K562 treated with DMSO at 1 percent for 12 hours (cell line): ENCODE results near the gene AGTRAP. TPM values are rescaled to one million over a fixed set of nuclear protein-coding genes. Genes with fewer than 3 reads are reported as not detected.

Experiments
- total RNA-seq: library from RNA; unstranded; fragments of 300-600 nt; gene quantifications from 2 replicates; pipeline ENCODE4 v1.2.3, GENCODE V29; 2022; ENCODE audit not compliant: insufficient read depth

Gene AGTRAP
- 136 and 148 TPM in 2 replicates for total RNA-seq

GRCh38 chr1:11735854-11736745 lies at the start of gene AGTRAP:
AGTRAP (plus strand) TSS chr1:11736136; CDS start chr1:11736209, 73 bp downstream.

GRCh38 chr1:11691302-11691914 lies 44.5 kb upstream of the AGTRAP start, which contains the start of gene DRAXIN:
DRAXIN (plus strand) TSS chr1:11691710; CDS start chr1:11706259, 14,549 bp downstream.

GRCh38 chr1:11761988-11762406 lies 26.1 kb downstream of the AGTRAP start, which contains the start of gene C1orf167:
C1orf167 (plus strand) TSS chr1:11762193; CDS start chr1:11764401, 2,208 bp downstream.

Other genes starting within 250 kb of the AGTRAP start
- gene FBXO2, start 81.7 kb upstream of the AGTRAP start, total RNA-seq, result 3.5 and 3.7 TPM in 2 replicates
- gene FBXO44, start 81.3 kb upstream of the AGTRAP start, total RNA-seq, result 15.0 and 15.5 TPM in 2 replicates
- 37.0 and 40.5 TPM in 2 replicates for gene FBXO6, start 71.9 kb upstream of the AGTRAP start, total RNA-seq
- 250 and 265 TPM in 2 replicates for gene MAD2L2, start 55.0 kb upstream of the AGTRAP start, total RNA-seq
- not detected in 2 replicates for gene DRAXIN, start 44.4 kb upstream of the AGTRAP start, total RNA-seq
- gene C1orf167, start 26.1 kb downstream of the AGTRAP start, total RNA-seq, result not detected in 2 replicates
- gene MTHFR, start 69.8 kb downstream of the AGTRAP start, total RNA-seq, result 30.8 and 87.0 TPM in 2 replicates
- gene CLCN6, start 70.1 kb downstream of the AGTRAP start, total RNA-seq, result 4.5 and 12.7 TPM in 2 replicates
- not detected in 2 replicates for gene NPPA, start 111.6 kb downstream of the AGTRAP start, total RNA-seq
- gene NPPB, start 122.8 kb downstream of the AGTRAP start, total RNA-seq, result not detected in 2 replicates
- gene KIAA2013, start 190.3 kb downstream of the AGTRAP start, total RNA-seq, result 113 and 128 TPM in 2 replicates
- 97.7 and 178 TPM in 2 replicates for gene PLOD1, start 198.6 kb downstream of the AGTRAP start, total RNA-seq
- gene MFN2, start 244.3 kb downstream of the AGTRAP start, total RNA-seq, result 45.9 and 94.9 TPM in 2 replicates